Psoas muscle (tissue), 8 donors: ENCODE results near the gene KCNC3. TPM values are rescaled to one million over a fixed set of nuclear protein-coding genes. Genes with fewer than 3 reads are reported as not detected.

Experiments used
- ATAC-seq, 4 donors: fragments of 200-7000 bp; cut with Tn5 transposase; one replicate each; pipeline ENCODE4 v1.9.1; 2020; ENCODE audit warnings: moderate library complexity in 3 of 4, mild to moderate bottlenecking in 2 of 4
- DNase-seq, 2 donors: peaks; one replicate each; pipeline ENCODE4 v3.0.0-alpha.2; 2020
- H3K27ac ChIP-seq: fragments of 200-600 bp; one replicate; pipeline ENCODE4 v1.8.0; 2022
- H3K27me3 ChIP-seq, 3 donors: fragments of 200-600 bp in 1 of 3; one replicate each; pipeline versions ENCODE4 v1.6.1 to v1.8.0; 2013 to 2022; ENCODE audit warnings: low read length in 2 of 3, mild to moderate bottlenecking in 2 of 3, moderate library complexity in 1 of 3; ENCODE audit not compliant: insufficient read depth in 3 of 3
- H3K36me3 ChIP-seq, 2 donors: fragments of 200-600 bp in 1 of 2; one replicate each; pipeline versions ENCODE4 v1.6.1 to v1.8.0; 2013 to 2022; ENCODE audit warnings: low read depth in 1 of 2, mild to moderate bottlenecking in 1 of 2, moderate library complexity in 1 of 2; ENCODE audit not compliant: insufficient read depth in 1 of 2
- H3K4me1 ChIP-seq: fragments of 200-600 bp; one replicate; pipeline ENCODE4 v1.8.0; 2022
- H3K4me3 ChIP-seq: fragments of 200-600 bp; one replicate; pipeline ENCODE4 v1.8.0; 2022; ENCODE audit warnings: mild to moderate bottlenecking
- H3K9me3 ChIP-seq: fragments of 200-600 bp; one replicate; pipeline ENCODE4 v1.8.0; 2022
- CTCF ChIP-seq: fragments of 200-600 bp; IDR thresholded peaks from one replicate; pipeline ENCODE4 v1.8.0; 2022; ENCODE audit warnings: antibody characterized with exemption
- WGBS, 3 donors: extraction: QIAGEN DNeasy Blood & Tissue Kit; methylation state at CpG; one replicate each; pipeline versions ENCODE4 v1.1.6 to v1.1.7; 2013; 5-methylcytosine and 5-hydroxymethylcytosine counted together
- intact Hi-C, 2 donors: fragments of 100-400 bp; cut with DNase I; formaldehyde crosslinking; loops; one replicate each; pipeline versions ENCODE4 v1.11.0 to v1.14.2; 2022
- polyA plus RNA-seq, 3 donors: library from polyadenylated mRNA; stranded (reverse); fragments of 200-250 nt; gene quantifications; one replicate each; pipeline ENCODE4 v1.2.3, GENCODE V29; 2013
- total RNA-seq, 4 donors: library from RNA; stranded (reverse); fragmentation: NEBNext Ultra II Directional in 2 of 4; extraction: Animal tissue kit (Norgen Biotek cat#: 25700) in 2 of 4; gene quantifications; one replicate each; pipeline versions ENCODE4 v1.2.1 to v1.2.4, GENCODE V29; 2021 to 2023
- donor health status: healthy with polysubstance abuse.
- donor health status: DM: no; HTN: no; CAD: no; lungs with moderate emphysema.
- donor health status: Bipolar disorder and iron deficiency.
- donor health status: healthy.
- donor health status: DM: yes; HTN: yes; CAD: no.
- donor health status: DM: no; HTN: no; CAD: no.
- donor health status: DM: no; HTN: no; CAD: no.
- donor health status: DM: yes; HTN: yes; CAD: no.

The KCNC3 gene
- total and polyA plus RNA-seq, 7 donors, result 0.10 to 2.4 (median 1.0) TPM

DNA sequence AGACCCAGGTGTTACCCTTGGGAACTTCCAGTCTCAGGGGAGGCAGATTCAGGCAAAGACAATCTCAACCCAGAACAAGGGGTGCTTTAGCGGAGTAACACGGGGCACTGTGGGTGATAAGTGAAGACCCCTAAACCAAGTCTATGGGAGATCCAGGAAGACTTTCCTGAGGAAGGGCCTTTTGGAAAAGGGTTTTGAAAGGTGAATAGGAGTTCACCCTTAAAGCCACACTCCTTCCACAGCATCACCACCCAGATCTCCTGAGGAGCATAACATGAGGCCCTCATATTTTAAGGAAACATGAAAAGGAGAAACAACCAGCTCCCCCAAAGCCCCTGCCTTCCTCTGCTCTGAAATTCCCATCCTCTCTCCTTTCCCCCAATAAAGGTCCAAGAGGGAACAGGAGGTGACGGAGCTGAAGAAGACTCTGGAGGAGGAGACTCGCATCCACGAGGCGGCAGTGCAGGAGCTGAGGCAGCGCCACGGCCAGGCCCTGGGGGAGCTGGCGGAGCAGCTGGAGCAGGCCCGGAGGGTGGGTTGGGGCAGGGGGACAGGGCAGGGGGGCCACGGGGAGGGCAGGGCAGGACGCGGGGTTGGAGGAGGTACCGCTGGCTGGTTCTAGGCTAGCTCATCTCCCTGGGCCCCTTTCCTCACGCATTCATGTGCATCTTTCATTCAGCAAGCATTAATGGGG lies 52.7 kb downstream of the KCNC3 start:
- Histone ChIP-seq H3K36me3 (peaks cover 0 to 99% of the 10 kb centered on the region in 2 donors), H3K9me3 (no peaks in the 10 kb centered on the region), H3K4me3 (no peak overlapping the region), H3K4me1 (no peaks in the 10 kb centered on the region), H3K27me3 (no peaks in the 10 kb centered on the region), H3K27ac (no peak overlapping the region)
- no peak for DNase-seq
- 85 to 87% (median 86%) methylated on average over 15 of the region's 15 CpGs for WGBS, 3 donors
- intact Hi-C loops, result no loop called here
- no peak for TF ChIP-seq CTCF
- no peak for ATAC-seq

DNA sequence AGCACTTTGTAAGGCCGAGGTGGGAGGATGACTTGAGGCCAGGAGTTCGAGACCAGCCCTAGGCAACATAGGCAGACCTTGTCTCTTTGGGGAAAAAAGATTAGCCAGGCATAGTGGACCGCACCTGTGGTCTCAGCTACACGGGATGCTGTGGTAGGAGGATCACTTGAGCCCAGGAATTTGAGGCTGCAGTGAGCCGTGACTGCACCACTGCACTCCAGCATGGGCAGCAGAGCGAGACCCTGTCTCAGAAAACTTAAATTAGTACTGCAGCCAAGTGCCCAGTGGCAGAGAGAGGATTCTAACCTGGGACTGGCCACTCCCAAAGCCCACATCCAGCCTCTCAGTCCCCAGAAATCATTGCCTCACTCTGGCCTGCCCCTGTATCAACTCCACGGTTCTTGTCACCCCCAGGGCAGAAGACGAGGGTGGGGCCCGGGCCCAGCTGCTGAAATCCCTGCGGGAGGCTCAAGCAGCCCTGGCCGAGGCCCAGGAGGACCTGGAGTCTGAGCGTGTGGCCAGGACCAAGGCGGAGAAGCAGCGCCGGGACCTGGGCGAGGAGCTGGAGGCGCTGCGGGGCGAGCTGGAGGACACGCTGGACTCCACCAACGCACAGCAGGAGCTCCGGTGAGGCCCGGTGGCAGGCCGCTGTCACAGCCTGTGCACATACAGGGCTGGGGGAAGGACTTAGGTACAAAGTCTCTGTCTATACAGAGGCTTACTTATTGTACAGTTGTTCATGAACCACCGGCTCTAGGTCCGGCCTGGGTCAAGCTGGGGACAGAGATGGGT lies 53.4 kb downstream of the KCNC3 start:
- DNase-seq (no peak), ATAC-seq (no peak)
- H3K27me3 ChIP-seq, result no peaks in the 10 kb centered on the region
- WGBS, 3 donors, result 75 to 83% (median 76%) methylated on average over 25 to 26 of the region's 26 CpGs
- no peaks in the 10 kb centered on the region for H3K9me3 ChIP-seq
- no peak overlapping the region for H3K4me3 ChIP-seq
- no peaks in the 10 kb centered on the region for H3K4me1 ChIP-seq
- H3K36me3 ChIP-seq, result peaks cover 0 to 99% of the 10 kb centered on the region in 2 donors
- H3K27ac ChIP-seq, result no peak overlapping the region
- intact Hi-C loops, result no loop called here
- TF ChIP-seq CTCF, result no peak

DNA sequence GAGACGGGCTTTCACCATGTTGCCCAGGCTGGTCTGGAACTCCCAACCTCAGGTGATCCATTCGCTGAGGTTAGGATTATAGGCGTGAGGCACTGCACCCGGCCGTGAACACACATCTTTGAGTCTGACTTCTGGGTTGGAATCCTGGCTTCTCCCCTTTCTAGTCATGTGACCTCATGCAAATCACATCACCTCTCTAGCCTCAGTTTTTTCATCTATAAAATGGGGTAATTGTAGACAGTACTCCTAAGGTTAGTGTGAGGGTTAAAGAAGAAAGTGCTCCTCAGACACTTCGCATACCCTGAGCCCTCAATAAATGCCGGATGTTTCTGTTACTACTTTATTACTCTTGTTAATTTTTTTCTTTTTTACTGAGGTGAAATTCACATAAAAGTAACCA lies 55.4 kb downstream of the KCNC3 start:
- no peak overlapping the region for H3K4me3 ChIP-seq
- WGBS, 3 donors, result 86 to 89% (median 87%) methylated on average over 7 of the region's 7 CpGs
- H3K27ac ChIP-seq, result no peak overlapping the region
- ATAC-seq, result no peak
- H3K9me3 ChIP-seq, result no peaks in the 10 kb centered on the region
- no peak for DNase-seq
- no peaks in the 10 kb centered on the region for H3K4me1 ChIP-seq
- intact Hi-C loops, result no loop called here
- H3K36me3 ChIP-seq, result peaks cover 0 to 97% of the 10 kb centered on the region in 2 donors
- no peaks in the 10 kb centered on the region for H3K27me3 ChIP-seq
- TF ChIP-seq CTCF, result no peak

GRCh38 chr19:50272263-50272897 lies 56.8 kb downstream of the KCNC3 start:
- Histone ChIP-seq H3K4me3 (no peak overlapping the region), H3K27ac (no peak overlapping the region), H3K27me3 (no peaks in the 10 kb centered on the region), H3K9me3 (no peaks in the 10 kb centered on the region), H3K36me3 (peaks cover 0 to 97% of the 10 kb centered on the region in 2 donors), H3K4me1 (no peaks in the 10 kb centered on the region)
- ATAC-seq (peak in 1 of 4 donors; percentile 18), DNase-seq (no peak)
- intact Hi-C loops, result no loop called here
- WGBS, 3 donors, result 81 to 85% (median 83%) methylated on average over 14 of the region's 14 CpGs
- no peak for TF ChIP-seq CTCF
